ENCODE results near the gene PRSS56.

DNA sequence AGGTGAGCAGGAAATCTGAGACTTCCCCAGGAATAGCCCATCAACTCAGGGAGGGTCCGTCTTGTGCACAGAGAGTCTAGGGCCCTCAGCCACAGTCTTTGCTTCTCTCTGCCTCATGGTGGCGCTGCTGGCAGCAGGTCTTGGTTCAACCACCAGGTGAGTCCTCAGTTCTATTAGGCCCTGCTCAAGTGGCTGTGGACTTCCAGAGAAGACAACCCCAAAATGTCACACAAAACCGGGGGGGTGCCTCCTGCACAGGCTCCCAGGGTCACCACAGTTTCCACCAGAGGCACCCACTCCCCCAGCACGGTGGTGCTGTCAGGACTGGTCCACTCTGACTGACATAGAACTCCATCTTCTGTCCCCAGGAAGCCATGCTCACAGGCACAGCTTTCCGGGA lies 16.9 kb downstream of the PRSS56 start:
- TF ChIP-seq, protein P1, sequence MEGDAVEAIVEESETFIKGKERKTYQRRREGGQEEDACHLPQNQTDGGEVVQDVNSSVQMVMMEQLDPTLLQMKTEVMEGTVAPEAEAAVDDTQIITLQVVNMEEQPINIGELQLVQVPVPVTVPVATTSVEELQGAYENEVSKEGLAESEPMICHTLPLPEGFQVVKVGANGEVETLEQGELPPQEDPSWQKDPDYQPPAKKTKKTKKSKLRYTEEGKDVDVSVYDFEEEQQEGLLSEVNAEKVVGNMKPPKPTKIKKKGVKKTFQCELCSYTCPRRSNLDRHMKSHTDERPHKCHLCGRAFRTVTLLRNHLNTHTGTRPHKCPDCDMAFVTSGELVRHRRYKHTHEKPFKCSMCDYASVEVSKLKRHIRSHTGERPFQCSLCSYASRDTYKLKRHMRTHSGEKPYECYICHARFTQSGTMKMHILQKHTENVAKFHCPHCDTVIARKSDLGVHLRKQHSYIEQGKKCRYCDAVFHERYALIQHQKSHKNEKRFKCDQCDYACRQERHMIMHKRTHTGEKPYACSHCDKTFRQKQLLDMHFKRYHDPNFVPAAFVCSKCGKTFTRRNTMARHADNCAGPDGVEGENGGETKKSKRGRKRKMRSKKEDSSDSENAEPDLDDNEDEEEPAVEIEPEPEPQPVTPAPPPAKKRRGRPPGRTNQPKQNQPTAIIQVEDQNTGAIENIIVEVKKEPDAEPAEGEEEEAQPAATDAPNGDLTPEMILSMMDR (IDR thresholded peaks at IDR 0.05) = no peak
- no peak for TF ChIP-seq POLR2A (IDR thresholded peaks at IDR 0.05)
